Nucleus accumbens (tissue), 56 donors: Measurements from ENCODE around the gene APBA1.
"Not testable (repeated sequence)": the region's sequence is repeated elsewhere in the genome, so short reads cannot be mapped to it uniquely, and the experiment has no call there.

ENCODE experiments used
- DNase-seq, 56 donors: peaks; one replicate each; lab custom pipeline; 2025; lab: John Stamatoyannopoulos, UW

The APBA1 gene

GRCh38 chr9:69611221-69611620 is 61.0 kb downstream of the APBA1 start:
- no peak for DNase-seq

DNA sequence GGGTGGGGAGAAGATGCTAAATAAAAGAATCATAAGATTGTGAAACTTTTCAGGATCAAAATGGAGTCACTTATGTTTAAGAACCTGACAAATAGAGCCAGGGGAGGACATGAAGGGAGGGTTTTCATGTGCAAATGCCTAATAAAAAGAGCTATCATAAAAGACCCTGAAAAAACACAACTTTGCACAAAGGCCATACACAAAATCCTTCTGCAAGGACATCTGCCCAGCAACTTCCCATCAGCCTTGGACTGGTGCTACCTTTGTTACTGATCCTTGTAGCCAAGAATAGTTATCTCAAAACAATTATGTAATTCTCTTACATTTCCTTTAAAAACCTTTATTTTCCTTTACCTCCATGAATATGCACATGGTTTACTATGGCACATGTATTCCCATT is 63.0 kb downstream of the APBA1 start:
- no peak for DNase-seq

- DNase-seq, result no peak
Measured at GRCh38 chr9:69606089-69606488, 66.1 kb downstream of the APBA1 start.

DNA sequence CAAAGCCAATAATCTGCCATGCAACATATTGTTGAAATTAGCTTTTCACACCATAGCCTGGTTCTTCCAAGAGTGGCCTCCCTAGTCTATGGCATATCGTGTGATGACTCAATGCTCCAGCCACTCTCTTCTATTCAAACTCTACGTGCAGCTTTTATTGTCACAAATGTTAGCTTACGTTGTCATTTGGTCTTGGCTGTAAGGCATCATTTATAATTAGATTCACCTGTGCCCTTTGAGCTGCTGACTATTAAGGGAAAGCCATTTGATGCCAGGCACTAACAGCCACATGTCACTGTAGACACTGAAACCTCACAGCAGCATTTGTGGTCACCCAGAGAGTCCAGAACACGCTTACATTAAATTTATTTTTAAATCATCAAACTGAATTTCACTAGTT is 66.8 kb downstream of the APBA1 start:
- DNase-seq, result no peak

DNA sequence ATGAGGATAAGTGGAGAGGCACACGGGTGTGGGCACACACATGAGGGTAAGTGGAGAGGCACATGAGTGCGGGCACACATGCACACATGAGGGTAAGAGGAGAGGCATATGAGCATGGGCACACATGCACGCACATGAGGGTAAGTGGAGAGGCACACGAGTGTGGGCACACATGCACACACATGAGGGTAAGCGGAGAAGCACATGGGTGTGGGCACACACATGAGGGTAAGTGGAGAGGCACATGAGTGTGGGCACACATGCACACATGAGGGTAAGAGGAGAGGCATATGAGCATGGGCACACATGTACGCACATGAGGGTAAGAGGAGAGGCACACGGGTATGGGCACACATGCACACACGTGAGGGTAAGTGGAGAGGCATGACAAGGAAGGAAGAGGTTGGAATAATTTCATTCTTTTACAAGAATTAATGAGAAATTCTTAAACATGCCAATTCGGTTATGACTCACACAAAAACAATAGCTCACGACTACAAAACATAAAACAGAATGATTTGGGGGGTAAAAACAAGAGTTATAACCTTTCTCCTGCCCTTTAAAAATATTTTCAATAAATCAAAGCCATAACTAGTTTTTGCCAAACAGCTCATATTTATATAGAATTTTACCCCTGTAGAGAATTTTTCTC is 67.5 kb downstream of the APBA1 start:
- DNase-seq, result no peak

- no peak for DNase-seq
Measured at GRCh38 chr9:69603656-69604055, 68.5 kb downstream of the APBA1 start.

DNA sequence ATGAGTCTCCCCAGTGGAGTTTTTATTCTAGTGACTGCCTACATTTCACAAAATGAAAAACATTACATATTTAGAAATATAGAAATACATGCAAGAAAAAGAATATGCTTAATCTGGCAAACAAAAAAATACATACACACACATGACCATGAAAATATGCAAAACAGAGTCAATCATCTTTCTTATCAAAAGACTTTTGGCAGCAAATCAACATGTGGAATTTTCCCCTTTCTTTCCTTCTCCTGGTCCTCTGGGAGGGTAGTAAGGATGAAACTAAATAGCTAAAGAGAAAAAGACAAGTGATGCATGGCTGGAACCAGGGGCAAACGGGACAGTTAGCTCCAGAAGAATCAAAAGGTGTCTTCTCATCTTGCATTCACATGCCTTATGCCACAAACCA is 69.4 kb downstream of the APBA1 start:
- no peak for DNase-seq

- no peak for DNase-seq
Measured at GRCh38 chr9:69601698-69602097, 70.5 kb downstream of the APBA1 start.

DNA sequence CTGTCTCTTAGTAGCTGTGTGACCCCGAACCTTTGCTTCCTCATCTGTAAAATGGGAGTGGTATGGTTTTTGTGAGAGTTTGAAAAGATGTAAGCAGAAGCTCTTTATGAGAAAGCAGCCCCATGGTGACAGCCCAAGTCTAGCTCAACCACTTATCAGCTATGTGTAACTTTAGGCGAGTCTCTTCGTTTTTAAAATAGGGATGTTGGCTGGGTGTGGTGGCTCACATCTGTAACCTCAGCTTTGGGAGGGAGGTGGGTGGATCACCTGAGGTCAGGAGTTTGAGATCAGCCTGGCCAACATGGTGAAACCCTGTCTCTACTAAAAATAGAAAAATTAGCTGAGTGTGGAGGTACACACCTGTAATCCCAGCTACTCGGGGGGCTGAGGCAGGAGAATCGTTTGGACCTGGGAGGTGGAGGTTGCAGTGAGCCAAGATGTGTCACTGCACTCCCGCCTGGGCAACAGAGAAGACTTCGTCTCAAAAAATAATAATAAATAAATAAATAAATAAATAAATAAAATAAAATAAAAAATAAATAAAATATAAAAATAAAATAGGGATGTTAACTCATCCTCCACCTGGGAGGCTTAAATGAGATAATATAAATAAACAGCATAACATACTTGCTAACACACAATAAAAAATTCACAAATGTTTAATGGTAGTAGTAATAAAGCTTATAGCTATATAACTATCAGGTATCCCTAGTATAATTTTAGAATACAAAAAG is 71.7 kb downstream of the APBA1 start:
- no peak for DNase-seq

- DNase-seq, result no peak
Measured at GRCh38 chr9:69599232-69599971, 72.8 kb downstream of the APBA1 start.

DNA sequence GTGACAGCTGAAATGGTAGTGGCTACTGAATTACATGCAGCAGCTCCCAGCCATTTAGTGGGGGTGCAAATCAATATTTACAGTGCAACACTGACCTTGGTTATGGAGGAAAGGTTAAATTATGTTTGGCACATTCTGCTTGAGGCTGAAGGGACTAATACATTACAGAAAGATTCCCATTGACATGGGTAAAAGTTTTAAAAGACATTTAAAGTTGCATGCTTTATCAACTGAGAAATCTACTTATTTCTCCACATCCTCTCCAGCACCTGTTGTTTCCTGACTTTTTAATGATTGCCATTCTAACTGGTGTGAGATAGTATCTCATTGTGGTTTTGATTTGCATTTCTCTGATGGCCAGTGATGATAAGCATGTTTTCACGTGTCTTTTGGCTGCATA is 75.3 kb downstream of the APBA1 start:
- DNase-seq, result not testable (repeated sequence)

DNA sequence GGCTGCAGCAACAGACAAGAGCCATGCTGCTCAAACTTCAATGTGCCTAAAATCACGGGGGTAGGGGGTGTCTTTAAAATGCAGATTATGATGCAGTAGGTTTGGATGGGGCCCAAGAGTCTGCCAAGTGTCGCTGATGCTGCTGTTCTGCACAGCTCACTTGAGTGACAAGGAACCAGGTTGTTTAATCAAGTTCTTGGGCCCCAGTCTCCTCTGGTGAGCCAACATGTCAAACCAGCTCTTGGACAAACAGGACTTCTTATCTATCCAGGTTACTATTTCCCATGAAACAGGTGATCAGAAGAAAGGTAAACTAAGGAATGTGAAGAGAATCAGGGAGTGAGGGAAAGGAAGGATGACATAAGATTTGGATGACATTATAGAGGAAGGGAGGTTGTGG is 78.0 kb downstream of the APBA1 start:
- DNase-seq, result no peak

GRCh38 chr9:69593756-69594155 is 78.4 kb downstream of the APBA1 start:
- DNase-seq, result no peak

DNA sequence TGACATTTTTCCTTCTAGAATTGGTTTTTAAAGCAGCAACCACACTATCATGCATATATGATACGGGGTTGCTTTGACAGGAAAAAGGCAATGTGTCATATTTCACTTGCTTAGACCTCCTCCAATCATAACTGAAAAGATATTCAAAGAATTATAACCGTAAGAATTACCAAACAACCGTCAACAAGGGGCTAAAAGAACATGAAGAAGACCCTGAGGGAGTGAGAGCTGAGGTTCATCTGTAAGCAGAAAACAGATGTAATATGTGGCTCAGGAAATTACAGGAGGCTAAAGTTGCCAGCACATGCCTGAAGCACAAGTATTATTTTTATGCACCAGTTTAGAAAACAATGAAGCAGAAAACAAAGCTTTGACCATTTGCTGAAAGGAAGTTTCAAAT is 78.9 kb downstream of the APBA1 start:
- DNase-seq, result no peak

- DNase-seq, result peak in 12 of 56 donors; percentile 6 to 43 (median 16)
Measured at GRCh38 chr9:69590266-69590665, 81.9 kb downstream of the APBA1 start.

DNA sequence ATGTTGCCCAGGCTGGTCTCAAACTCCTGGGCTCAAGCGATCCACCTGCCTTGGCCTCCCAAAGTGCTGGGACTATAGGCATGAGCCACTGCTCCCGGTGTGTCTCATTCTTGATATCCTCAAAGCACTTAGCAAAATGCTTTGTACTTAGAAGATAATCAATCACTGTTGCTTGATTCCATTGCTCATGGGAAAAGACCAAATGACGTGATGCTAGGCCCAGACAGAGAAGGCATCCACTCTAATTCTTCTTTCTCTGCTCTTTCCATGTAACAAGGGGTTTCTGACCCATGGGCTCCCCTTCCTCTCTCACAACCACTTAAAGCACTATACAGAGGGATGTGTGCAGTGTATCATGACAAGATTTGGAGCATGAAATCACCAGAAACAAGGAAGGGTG is 83.0 kb downstream of the APBA1 start:
- DNase-seq, result no peak

GRCh38 chr9:69585571-69585970 is 86.6 kb downstream of the APBA1 start:
- DNase-seq, result no peak

GRCh38 chr9:69584759-69585158 is 87.4 kb downstream of the APBA1 start:
- DNase-seq, result no peak

GRCh38 chr9:69583645-69584234 is 88.4 kb downstream of the APBA1 start:
- no peak for DNase-seq

DNA sequence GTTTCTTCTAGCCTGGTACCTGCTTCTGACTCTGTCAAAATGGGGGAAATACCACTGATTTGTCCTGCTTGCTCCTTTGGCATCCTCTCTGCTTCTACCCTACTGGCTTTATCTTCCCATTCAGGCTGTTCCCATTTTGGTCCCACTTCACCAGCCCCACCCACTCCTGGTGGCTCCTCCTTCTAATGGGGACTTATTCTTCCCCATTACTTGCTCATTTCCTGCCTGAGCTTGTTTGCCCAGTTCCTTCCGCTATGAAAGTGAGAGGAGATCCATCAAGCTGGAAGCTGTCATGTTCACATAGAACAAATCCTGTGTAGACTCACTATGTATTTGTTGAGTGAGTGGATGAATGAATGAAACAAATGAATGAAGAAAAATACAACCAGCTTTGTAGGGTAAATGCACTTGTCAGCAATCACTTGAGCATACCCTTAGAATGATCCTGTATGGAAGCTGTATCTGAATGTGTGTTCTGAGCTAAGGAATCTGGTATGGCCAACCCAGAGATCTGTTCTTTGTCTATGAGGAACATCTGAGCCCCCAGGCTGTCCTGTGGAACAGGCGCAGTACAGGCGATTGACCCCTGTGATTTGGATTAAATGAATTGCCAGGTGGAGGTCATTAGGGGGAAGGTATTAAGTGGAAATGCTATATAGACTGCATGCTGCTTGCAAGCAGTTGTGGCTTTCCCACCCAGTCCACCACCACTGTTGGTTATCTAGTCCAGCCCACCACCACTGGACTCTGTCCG is 89.5 kb downstream of the APBA1 start:
- peak in 1 of 56 donors; percentile 8 for DNase-seq

DNA sequence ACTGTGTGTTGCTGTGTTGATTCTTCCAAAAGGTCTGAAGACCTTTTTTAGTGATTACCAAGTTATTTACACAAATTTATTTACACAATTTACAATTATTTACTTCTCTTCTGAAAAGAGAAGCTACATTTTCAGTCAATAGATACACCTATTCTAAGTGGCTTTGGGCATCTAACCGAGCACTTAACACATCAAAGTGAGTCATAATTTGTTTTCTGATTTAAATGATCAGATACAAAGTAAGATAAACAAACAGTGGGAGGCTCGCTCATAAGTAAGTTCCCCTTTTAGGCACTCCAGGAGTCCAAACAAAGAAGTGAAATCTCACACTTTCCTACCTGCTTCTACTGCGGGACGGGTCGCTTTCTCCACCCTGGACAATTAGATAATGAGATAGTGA is 90.2 kb downstream of the APBA1 start:
- DNase-seq, result no peak
